Measurements from ENCODE around the gene ALG8.

Gene ALG8

DNA sequence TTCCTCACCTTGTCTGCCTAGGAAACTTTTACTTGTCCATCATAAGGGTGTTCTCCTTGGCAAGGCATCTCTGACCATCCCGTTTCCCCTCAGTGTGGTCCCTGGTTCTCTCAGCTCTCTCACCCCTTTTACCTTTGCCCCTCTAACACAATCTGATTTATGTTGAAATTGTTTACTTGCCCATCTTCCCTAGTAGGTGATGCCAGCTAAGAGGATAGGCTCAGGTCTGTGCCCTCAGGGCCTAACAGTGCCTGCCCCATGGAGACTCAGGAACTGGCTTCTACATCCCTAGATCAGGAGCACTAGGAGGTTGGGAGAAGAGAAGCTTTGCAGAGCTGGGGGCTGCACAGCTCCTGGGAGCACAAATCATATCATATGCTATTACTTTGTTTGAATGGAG is 21.1 kb upstream of the ALG8 start:
- DNase-seq (ENCODE audit: low read depth in 3 of 3): no peak

DNA sequence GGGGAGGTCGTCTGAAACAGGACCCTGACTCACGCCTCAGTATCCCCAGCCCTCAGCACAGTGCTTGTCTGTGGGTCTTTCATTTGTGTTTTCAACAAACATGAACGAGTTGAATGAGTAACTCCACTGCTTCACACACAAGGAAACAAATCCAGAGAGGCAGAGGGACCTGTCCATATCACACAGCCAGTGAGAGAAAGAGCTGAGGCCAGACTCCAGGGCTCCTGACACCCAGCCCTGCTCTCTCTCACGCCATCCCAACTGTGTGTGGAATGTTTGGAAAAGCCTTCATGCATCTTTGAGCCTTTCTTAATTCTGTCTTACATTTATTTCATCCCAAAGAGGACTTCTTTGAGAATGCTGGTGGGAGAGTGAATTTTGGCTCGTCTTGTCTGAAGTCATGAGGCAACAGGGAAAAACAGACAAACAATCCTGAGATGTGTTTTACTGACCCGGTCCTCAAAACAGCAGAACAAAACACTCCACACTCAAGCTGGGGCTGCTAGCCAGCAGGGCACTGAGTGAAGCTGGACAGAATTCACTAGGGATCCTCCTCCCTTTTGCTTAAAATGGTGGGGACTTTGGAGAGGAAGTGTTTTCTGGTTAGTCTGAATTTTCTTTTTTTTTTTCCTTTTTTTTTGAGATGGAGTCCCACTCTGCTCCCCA is 19.7 kb upstream of the ALG8 start:
- DNase-seq (ENCODE audit: low read depth in 3 of 3): no peak

DNA sequence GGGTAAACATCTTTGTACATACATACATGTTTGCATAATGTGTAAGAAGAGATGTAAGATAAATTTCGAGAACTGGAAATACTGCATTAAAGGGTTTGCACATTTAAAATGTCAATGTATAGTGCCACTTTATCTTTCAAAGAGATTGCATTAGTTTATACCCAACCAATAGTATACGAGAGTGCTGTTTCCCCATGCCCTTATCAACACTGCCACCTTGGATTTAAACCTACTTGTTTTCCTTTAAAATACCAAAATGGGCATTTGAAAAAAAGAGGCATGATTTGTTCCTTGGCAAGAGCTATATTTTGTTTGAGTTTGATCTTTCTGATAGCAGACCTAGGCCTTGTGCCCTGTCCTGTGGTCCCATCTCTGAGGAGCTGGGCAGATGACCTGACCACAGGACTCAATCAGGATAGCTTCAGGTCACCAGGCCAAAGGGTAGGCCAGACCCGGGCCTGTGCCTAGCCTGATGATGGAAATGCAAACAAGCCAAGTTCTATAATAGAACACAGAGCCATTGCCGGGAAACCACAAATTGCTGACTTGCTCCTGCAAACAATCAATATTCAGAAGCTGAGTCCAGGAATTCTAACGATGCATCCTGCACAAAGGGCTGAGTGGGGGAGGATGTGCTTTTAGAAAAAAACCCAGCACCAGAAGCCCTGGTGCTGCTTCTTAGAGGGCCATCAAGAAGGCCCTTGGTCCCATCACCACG is 16.9 kb upstream of the ALG8 start:
- no peak for DNase-seq (ENCODE audit: low read depth in 3 of 3)

DNA sequence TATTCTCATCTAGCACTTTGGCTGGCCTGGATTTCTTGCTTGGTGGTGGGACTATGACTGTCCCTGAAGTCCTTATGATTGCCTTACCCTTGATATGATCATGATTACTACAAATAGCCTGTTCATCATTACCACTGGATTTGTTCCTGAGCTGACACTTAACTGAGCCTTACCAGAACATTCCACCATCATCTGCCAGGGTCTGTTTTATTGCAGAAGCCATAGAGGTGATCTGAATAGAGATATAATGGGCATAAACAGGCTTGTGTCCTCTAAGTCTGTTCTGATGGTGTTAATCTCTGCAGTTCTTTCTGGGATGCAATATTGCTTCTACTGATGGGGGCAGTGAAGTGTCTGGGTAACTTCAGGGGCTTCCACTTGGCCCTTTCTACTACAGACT is 12.4 kb upstream of the ALG8 start:
- no peak for DNase-seq (ENCODE audit: low read depth in 3 of 3)

DNA sequence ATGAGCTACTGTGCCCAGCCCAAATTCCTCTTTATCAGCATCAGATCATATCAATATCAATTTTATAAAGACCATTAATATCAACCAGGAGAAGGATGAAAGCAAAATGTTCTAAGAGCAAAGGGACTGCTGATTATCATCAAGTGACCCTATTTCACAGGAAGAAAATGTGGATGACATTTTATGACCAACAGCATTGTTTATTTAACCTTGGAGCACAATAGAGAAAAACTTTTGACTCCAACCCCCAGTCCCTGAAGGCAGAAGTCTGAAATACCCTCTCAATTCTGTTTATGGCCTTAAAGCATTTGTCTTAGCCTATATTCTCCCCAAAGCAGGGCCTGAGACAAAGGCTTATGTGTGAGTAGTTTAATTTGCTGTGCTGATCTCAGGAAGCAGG is 11.3 kb upstream of the ALG8 start:
- DNase-seq (ENCODE audit: low read depth in 3 of 3): no peak

DNA sequence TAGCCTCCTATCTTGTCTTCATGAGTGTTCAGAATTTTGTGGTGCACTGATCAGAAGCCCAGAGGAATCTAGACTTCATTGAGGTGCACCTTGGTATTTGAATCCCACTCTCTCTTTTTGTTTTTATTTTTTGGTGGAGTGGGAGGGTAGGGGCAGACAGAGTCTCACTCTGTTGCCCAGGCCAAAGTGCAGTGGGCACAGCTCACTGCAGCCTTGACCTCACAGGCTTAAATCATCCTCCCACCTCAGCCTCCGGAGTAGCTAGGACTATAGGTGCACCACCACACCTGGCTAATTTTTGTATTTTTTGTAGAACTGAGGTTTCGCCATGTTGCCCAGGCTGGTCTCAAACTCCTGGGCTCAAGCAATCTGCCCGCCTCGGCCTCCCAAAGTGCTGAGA is 10.9 kb upstream of the ALG8 start:
- no peak for DNase-seq (ENCODE audit: low read depth in 3 of 3)

DNA sequence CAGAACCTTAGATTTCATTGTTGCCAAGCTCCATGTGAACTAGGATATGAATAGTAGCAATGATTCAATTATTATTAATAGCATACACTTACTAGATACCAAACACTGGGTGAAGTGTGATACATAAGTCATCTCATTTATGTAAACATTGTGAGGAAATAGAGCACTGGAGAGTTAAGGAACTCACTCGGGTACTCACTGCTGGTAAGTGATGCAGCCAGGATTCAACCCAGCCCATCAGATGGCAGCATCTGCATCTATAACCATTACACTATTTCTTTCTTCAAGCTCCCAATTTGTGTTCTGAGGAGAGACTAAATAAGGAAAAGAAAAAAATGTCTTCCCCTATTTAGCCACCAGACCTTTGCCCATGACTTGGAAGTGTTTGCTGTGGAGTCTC is 10.2 kb upstream of the ALG8 start:
- no peak for DNase-seq (ENCODE audit: low read depth in 3 of 3)

DNA sequence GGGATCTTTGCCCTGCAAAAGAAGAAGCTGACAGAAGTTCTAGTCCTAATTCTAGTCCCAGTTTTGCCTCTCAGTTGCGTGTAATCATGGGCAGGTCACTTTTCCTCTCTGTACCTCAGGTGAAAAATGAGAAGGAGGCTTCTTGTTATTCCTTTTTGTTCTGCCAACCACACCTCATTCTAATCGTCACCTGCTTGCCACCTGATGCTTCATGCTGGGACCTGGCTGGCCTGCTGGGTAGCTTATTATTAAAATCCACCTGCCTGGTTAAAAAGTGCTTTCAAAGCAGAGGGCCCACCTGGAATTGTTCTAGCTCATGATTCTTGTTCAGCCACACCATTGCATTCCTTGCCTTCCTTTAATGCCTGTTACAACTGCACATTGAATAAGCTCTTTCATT is 8.4 kb upstream of the ALG8 start:
- no peak for DNase-seq (ENCODE audit: low read depth in 3 of 3)

DNA sequence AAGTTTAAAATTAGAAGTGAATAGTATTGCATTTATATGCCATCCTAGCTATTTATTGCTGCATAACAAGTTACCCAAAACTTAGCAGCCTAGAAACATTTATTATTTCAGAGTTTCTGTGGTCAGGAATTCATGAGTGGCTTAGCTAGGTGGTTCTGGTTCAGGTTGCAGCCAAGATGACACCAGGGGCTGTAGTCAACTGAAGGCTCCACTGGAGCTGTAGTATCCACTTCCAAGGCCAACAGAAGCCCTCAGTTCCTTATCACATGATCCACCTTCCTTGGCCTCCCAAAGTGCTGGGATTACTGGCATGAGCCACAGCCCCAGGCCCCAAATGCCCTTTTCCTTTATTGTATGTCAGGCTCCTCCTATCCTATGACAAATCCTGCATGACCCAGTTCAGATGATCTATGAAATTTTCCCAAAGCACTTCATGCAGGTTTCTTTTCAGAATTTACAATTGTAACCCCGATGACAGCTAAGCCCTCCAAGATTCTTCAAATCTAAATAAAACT is 6.1 kb upstream of the ALG8 start:
- DNase-seq (ENCODE audit: low read depth in 3 of 3): no peak

DNA sequence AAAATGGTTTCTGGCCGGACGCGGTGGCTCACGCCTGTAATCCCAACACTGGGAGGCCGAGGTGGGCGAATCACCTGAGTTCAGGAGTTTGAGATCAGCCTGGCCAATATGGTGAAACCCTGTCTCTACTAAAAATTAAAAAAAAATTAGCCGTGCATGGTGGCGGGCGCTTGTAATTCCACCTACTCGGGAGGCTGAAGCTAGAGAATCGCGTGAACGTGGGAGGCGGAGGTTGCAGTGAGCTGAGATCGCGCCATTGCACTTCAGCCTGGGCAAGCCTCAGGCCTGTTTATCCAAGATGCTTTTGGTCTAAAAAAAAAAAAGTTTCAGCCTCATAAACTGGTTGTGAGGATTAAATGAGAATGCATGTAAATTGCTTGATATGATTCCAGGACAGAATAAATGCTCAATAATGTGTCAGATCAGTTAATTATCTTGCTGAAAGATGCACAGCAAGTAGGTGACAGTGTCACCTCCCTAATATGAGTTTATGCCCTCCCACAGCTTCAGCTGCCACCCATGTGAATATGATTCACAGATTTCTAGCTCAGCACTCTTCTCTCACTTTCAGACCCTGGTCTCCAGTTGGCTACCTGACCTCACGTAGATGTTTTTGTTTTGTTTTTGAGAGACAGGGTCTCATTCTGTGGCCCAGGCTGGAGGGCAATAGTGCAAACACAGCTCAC is 1.1 kb upstream of the ALG8 start:
- DNase-seq (ENCODE audit: low read depth in 3 of 3): no peak

DNA sequence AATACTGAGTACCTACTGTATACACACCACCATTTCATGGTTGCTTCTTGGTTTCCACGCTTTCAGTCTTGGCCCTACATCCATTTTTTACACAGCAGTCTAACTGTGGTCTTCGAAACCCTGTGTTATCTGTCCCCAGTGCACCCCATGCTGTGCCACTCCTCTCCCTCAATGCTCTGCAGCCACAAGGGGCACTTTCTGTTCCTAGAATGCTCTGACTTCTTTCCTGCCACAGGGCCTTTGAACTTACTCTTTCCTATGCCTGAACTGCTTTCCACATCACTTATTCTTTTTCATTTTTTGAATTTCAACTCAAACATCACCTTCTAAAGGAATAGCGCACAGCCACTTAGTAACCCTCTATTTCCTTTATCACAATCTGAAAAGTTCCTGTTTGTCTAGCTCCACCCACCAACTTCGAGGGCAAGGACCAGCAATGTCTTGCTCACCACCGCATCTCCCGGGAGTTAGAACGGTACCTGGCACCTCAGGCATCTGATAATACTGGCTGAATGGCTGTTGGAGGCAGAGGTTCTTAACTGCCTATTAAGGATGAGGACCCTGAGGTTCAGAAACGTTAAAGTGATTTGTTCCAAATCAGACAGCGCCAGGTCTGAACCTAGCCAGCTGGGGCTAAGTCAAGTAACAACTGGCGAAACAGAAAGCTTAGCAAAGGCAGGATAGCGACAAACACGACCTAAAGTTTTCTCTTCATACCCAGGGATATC is 568 bp downstream of the ALG8 start:
- DNase-seq (ENCODE audit: low read depth in 3 of 3): peak in 1 of 3 donors; percentile 47

DNA sequence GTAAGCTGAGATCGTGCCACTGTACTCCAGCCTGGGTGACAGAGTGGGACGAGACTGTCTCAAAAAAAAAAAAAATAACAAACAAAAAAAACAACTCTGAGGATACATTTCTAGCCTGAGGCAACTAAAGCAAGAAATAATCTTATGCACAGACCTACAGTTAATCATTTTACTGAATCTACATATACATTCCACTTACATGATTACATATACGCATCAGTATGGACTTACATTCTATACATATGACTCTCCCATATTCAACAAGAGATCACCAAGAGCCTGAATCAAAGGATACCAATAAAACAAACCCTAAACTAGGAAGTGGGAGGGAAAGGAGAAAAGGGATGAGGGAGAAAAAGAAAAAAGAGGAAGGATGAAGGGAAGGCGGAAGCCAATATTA is 1.1 kb downstream of the ALG8 start:
- no peak for DNase-seq (ENCODE audit: low read depth in 3 of 3)

DNA sequence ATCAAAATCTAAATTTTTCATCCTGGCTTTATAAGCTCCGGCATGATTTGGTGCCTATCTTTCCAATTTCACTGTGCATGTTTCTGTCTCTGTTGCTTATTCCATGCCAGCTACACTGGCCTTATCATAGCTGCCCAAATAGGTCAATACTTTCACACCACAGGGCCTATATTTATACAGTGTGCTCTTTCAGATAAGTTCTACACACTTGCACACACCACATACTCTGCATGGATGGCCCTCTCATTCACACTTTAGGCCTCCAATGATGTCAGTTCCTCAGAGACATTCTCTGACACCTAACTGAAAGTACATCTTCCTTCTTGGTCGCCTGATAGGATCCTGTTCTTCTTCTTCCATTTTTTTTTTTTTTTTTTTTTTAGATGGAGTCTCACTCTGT is 7.0 kb downstream of the ALG8 start:
- no peak for DNase-seq (ENCODE audit: low read depth in 3 of 3)

DNA sequence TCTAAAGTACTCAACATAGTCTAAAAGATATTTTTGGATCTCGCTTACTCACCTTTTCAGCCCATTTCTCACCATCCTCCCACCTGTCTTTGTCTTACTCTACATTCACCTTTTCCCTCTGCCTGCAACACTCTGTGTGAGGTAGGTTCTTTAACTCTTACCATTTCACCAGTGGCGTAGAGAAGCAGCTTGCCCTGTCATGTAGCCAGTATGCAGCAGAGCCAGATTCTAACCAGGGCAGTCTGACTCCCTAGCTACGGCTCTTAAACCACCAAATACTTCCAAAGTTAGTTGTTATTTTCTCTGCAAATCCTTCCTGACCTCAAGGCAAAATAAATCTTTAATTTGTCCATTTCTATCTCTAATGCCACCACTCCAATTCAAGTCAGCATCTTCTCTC is 7.5 kb downstream of the ALG8 start:
- DNase-seq (ENCODE audit: low read depth in 3 of 3): no peak

DNA sequence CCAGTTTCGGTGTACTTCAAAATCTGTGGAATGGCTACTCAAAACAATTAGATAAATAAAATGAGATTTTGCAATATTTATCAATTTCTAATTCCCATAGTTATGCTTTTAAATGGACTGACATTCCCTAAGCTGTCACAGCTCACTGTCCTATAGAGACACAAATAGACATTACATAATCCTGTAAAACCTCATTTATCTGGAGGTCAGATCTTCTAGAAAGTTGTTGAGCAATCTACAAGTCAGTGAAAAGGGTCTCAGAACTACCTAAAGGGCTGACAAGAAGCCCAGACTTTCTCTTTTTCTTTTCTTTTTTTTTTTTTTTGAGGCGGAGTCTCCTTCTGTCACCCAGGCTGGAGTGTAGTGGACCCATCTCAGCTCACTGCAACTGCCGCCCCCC is 12.0 kb downstream of the ALG8 start:
- DNase-seq (ENCODE audit: low read depth in 3 of 3): no peak

DNA sequence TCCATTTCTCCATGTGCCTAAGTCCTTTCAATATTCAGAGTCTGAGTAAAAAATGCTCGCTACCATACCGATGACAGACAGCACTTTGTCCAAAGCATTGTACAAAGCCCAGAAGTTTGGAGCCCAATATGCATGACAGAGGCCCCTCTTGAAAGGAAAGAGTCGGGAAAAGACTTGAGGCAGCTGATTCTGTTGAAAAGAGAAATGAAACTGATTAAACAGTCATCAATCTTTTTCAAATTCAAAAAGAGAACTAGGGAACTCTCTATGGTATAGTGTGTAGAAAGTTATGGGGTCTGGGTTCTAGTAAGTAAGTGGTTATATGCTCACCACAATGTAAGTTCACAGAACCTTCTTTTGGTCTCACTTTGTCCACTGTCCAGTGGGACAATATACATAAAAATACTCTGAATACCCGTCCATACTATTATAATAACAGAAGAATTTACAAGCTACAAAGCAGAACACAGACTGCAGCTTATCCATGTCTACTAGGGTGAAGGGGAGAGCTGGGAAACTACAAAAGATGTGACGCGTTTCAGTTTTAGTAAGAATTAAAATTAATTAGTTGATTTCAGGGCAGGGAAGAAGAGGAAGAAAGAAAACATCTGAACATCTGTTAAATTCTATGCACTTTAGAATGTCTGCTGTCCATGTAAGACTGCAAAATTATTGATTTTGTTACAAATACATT is 26.7 kb downstream of the ALG8 start:
- no peak for DNase-seq (ENCODE audit: low read depth in 3 of 3)

DNA sequence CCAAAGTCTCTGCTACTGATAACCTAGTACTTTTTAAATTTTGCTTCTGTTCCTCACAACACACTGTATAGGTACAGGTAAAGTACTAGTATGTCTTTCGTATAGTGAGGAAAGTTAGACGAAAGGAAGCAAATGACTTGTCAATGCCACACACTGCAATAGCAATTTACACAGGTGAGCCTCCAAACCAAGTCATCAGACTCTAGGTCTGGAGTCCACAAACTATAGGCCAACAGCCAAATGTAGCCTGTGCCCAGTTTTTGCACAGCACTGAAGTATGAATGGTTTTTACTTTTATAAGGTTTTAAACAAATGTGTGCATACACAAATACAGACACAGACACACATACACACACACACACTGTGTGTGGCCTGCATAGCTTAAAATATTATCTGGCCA is 28.1 kb downstream of the ALG8 start:
- DNase-seq (ENCODE audit: low read depth in 3 of 3): no peak

DNA sequence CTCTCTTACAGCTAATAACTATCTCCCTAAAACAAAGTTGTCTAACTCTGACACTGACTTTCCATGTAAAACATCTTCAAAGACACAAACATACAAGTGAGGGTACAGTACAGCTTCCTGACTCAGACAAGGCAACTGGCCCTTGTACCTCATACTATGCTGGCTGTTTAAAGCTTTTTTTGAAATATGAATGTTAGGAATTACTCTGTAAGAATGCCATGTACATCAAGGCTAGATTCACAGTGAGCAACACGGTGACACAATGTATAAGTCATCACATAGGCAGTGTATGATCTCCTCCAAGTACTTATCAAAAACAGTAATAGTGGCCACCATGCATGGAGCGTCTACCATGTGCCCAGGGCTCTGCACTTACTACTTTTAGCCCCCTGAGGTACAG is 28.6 kb downstream of the ALG8 start:
- no peak for DNase-seq (ENCODE audit: low read depth in 3 of 3)

DNA sequence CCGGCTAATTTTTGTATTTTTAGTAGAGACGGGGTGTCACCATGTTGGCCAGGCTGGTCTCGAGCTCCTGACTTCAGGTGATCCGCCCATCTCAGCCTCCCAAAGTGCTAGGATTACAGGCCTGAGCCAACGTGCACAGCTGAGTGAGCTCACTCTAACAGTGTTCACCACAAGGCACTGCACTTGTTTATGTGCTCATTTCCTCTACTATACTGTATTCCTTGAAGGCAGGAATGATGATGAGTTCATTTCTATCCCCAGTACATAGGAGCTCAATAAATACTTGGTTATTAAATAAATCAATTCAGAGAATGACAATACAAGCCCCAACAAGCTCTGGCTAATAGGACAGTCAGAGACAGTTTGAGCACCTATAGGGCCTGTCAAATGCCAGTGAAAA is 29.1 kb downstream of the ALG8 start:
- DNase-seq (ENCODE audit: low read depth in 3 of 3): no peak

DNA sequence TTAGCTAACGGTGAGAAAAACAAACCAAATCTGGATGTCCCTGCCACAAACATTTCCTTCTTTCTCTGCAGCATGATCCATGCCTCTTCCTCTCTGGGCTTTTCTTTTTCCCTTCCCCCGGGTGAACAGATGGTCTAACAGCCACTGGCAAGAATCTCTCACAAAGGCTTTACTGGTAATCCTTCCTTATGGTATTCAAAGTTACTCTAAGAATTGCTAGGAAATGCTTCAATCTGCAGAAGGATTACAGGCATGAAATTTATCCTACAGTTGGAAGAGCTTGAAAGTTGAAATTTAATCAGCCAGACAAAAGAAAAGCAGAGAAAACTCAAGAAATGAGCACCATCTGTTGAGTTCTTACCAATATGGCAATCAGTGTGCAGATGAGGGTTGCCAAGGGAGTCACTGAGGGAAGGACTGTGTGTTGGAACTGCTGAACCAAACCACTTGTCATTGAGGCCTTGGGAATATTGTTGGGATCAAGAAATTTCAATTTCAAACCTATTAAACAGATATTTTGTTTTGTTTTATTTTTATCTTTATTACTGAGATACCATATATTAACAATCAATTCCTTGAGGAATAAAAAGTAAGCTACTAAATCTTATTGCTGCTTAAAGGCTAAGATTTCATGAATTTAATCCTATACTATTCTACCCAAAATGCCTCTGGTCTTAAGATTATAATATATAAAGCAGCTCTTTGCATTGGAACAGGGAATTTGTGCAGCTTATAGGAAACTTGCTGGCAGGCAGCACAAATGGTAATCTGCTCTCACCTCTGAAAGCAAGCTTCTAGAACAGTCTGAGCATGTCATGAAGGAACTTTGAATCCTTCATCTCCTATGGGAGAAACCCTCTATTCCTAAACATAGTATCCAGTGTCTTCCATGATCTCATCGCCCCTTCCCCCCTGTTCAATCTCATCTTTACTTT is 30.1 kb downstream of the ALG8 start:
- no peak for DNase-seq (ENCODE audit: low read depth in 3 of 3)
